Natural killer cell (primary cell): Measurements from ENCODE around the gene ASMTL. TPM values are rescaled to one million over a fixed set of nuclear protein-coding genes. Genes with fewer than 3 reads are reported as not detected.

Experiments
- ATAC-seq, 3 donors: fragments of 150-1000 bp in 2 of 3; fragments of 200-7000 bp in 1 of 3; cut with Tn5 transposase; 1 replicate in 1 of 3; 2 replicates in 2 of 3; pipeline ENCODE4 v1.10.0; 2021; ENCODE audit warnings: mild to moderate bottlenecking in 2 of 3, moderate library complexity in 2 of 3
- DNase-seq, 2 donors: peaks; one replicate each; pipeline versions ENCODE4 v3.0.0 to v3.0.0-alpha.2; 2013 to 2021; ENCODE audit warnings: mixed read lengths in 1 of 2
- H3K27ac ChIP-seq: one replicate; pipeline ENCODE4 v1.5.1; 2013; ENCODE audit warnings: mild to moderate bottlenecking, low read length
- H3K27me3 ChIP-seq: one replicate; pipeline ENCODE4 v1.6.1; 2013; ENCODE audit warnings: low read length; ENCODE audit not compliant: control insufficient read depth, insufficient read depth
- H3K36me3 ChIP-seq: one replicate; pipeline ENCODE4 v1.6.1; 2013; ENCODE audit warnings: low read length; ENCODE audit not compliant: control insufficient read depth, insufficient read depth
- H3K4me1 ChIP-seq: one replicate; pipeline ENCODE4 v1.6.1; 2013; ENCODE audit warnings: low read length; ENCODE audit not compliant: control insufficient read depth, insufficient read depth
- H3K4me3 ChIP-seq: one replicate; pipeline ENCODE4 v1.5.1; 2013; ENCODE audit warnings: low read length
- H3K9me3 ChIP-seq: one replicate; pipeline ENCODE4 v1.6.1; 2013; ENCODE audit warnings: low read length; ENCODE audit not compliant: control insufficient read depth, insufficient read depth
- H3K27ac Mint-ChIP-seq, 2 donors: one replicate each; pipeline ENCODE4 v1.8.0; 2022; ENCODE audit warnings: mild to moderate bottlenecking in 2 of 2, mixed read lengths in 2 of 2, moderate library complexity in 1 of 2
- H3K27me3 Mint-ChIP-seq, 2 donors: one replicate each; pipeline ENCODE4 v1.8.0; 2022; ENCODE audit warnings: low read depth in 2 of 2, mixed read lengths in 2 of 2
- H3K36me3 Mint-ChIP-seq: one replicate; pipeline ENCODE4 v1.8.0; 2022; ENCODE audit warnings: mixed read lengths
- H3K4me1 Mint-ChIP-seq, 2 donors: one replicate each; pipeline ENCODE4 v1.8.0; 2022; ENCODE audit warnings: mixed read lengths in 2 of 2
- H3K4me3 Mint-ChIP-seq: one replicate; pipeline ENCODE4 v1.8.0; 2022; ENCODE audit warnings: mild to moderate bottlenecking, moderate library complexity, mixed read lengths
- H3K9me3 Mint-ChIP-seq, 2 donors: one replicate each; pipeline ENCODE4 v1.8.0; 2022; ENCODE audit warnings: mixed read lengths in 2 of 2
- whole genome bisulfite sequencing: methylation state at CpG from one replicate; pipeline ENCODE4 v1.1.7; 2013; ENCODE audit warnings: missing lambda C conversion rate; ENCODE audit not compliant: insufficient coverage; 5-methylcytosine and 5-hydroxymethylcytosine counted together
- intact Hi-C: fragments of 100-400 bp; cut with micrococcal nuclease; formaldehyde crosslinking; loops from one replicate; pipeline ENCODE4 v1.14.2; 2022
- total RNA-seq, 4 donors: library from RNA; stranded (reverse); fragments of 120-200 nt in 1 of 4; gene quantifications; one replicate each; pipeline versions ENCODE4 v1.2.3 to v1.2.4, GENCODE V29; 2013 to 2022
- TF ChIP-seq, protein P1 (sequence below): fragments of 200-600 bp; IDR thresholded peaks from one replicate; pipeline ENCODE4 v1.8.0; 2022; ENCODE audit warnings: antibody characterized with exemption

Gene ASMTL
- total RNA-seq, 3 donors from 2014 or later (not counting 1 experiment from before 2014, with no cell fraction given), result 58.5 to 80.3 (median 66.1) TPM

DNA sequence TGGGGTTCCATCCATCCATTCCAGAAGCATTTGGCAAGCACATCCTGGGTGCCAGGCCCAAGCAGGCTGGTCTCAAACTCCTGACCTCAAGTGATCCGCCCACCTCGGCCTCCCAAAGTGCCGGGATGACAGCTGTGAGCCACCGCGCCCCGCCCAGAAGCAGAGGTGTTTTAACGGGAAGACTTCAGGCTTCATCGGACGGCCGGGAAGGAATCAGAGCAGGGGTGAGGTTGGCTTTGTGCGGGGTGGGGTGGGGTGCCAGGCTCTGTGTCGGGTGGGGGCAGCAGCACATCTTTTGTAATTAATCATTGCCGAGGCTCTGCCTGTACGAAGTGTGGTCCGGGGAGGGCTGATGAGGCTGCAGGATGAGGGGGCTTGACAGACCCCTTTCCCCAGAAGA, 55.7 kb downstream of the ASMTL start:
- no peak overlapping the region for H3K4me3 ChIP-seq
- DNase-seq, result no peak
- intact Hi-C loops, result no loop called here
- no peaks in the 10 kb centered on the region for H3K27me3 ChIP-seq
- Mint-ChIP-seq H3K36me3 (no peaks in the 10 kb centered on the region), H3K9me3 (no peaks in the 10 kb centered on the region), H3K4me1 (peaks cover 15 to 32% of the 10 kb centered on the region in 2 donors), H3K4me3 (no peak overlapping the region), H3K27me3 (no peaks in the 10 kb centered on the region), H3K27ac (no peak overlapping the region)
- peaks cover 10% of the 10 kb centered on the region for H3K36me3 ChIP-seq
- ATAC-seq, result no peak
- peaks cover 7% of the 10 kb centered on the region for H3K4me1 ChIP-seq
- no peak overlapping the region for H3K27ac ChIP-seq
- TF ChIP-seq, protein P1, sequence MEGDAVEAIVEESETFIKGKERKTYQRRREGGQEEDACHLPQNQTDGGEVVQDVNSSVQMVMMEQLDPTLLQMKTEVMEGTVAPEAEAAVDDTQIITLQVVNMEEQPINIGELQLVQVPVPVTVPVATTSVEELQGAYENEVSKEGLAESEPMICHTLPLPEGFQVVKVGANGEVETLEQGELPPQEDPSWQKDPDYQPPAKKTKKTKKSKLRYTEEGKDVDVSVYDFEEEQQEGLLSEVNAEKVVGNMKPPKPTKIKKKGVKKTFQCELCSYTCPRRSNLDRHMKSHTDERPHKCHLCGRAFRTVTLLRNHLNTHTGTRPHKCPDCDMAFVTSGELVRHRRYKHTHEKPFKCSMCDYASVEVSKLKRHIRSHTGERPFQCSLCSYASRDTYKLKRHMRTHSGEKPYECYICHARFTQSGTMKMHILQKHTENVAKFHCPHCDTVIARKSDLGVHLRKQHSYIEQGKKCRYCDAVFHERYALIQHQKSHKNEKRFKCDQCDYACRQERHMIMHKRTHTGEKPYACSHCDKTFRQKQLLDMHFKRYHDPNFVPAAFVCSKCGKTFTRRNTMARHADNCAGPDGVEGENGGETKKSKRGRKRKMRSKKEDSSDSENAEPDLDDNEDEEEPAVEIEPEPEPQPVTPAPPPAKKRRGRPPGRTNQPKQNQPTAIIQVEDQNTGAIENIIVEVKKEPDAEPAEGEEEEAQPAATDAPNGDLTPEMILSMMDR, result no peak
- 96% methylated on average over 15 of the region's 15 CpGs for WGBS
- H3K9me3 ChIP-seq, result no peaks in the 10 kb centered on the region

DNA sequence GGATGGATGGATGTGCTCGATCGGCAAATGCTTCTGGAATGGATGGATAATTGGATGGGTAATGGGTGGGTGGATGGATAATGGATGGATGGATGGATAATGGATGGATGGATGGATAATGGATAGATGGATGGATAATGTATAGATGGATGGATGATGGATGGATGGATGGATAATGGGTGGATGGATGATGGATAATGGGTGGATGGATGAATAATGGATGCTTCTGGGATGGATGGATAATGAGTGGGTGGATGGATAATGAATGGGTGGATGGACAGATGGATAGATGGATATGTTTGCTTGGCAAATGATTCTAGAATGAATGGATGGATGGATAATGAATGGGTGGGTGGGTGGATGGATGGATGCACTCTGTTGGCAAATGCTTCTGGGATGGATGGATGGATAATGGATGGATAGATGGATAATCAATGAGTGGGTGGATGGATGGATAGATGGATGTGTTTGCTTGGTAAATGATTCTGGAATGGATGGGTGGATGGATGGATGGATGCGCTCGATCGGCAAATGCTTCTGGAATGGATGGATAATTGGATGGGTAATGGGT, 57.0 kb downstream of the ASMTL start:
- ATAC-seq (no peak), DNase-seq (no peak)
- Mint-ChIP-seq H3K4me3 (peak overlapping the region; percentile 29), H3K36me3 (no peaks in the 10 kb centered on the region), H3K9me3 (no peaks in the 10 kb centered on the region), H3K4me1 (peaks cover 15 to 44% of the 10 kb centered on the region in 2 donors), H3K27me3 (no peaks in the 10 kb centered on the region), H3K27ac (peak overlapping the region; percentile 4 to 69)
- Histone ChIP-seq H3K4me3 (no peak overlapping the region), H3K36me3 (peaks cover 1% of the 10 kb centered on the region), H3K9me3 (no peaks in the 10 kb centered on the region), H3K4me1 (peaks cover 14% of the 10 kb centered on the region), H3K27ac (no peak overlapping the region), H3K27me3 (no peaks in the 10 kb centered on the region)
- 97% methylated on average over 5 of the region's 5 CpGs for WGBS
- TF ChIP-seq, protein P1, result no peak
- intact Hi-C loops, result no loop called here

DNA sequence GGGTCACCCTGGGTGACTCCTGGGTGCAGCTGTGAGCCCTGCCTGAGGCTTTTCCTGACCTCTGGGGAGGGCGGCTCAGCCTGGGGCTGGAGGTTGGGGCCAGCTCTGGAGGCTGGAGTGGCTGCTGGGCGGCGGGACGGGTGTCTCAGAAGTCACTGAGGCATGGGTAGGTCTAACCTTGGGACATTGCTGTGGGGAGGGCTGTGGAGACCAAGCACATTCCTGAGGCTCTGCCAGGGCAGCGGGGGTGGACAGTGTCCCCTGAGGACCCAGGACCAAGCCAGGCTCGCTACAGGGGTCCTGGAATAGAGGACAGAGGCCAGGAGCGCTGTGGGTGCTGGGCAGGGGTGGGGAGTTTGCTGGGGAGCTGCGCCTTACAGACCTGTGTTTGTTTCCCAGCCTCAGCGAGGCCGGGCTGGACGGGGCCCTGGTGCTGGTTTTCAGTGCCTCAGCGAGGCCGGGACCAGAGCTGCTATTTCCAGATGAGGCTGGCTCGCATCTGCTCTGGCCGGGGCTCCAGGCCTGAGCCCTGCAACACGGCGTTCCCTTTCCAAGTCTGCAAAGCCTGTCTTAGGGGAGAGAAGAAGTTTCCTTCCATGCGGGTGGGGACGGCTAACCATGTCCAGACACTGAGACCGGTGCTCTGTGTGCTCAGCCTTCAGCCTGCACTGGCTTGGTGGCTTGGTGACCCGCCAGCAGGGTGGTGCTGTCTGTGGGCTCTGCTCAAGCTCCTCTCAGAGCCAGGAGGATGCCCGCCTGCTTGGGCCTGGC, 57.8 kb downstream of the ASMTL start:
- H3K36me3 Mint-ChIP-seq, result no peaks in the 10 kb centered on the region
- TF ChIP-seq, protein P1, result no peak
- ATAC-seq, result no peak
- H3K27ac Mint-ChIP-seq, result peak overlapping the region in 1 of 2 donors; percentile 94
- H3K36me3 ChIP-seq, result peaks cover 7% of the 10 kb centered on the region
- H3K27me3 Mint-ChIP-seq, result no peaks in the 10 kb centered on the region
- peaks cover 22% of the 10 kb centered on the region for H3K4me1 ChIP-seq
- no peaks in the 10 kb centered on the region for H3K9me3 ChIP-seq
- H3K4me1 Mint-ChIP-seq, result peaks cover 15 to 44% of the 10 kb centered on the region in 2 donors
- no peak for DNase-seq
- WGBS, result 96% methylated on average over 22 of the region's 22 CpGs
- no peaks in the 10 kb centered on the region for H3K9me3 Mint-ChIP-seq
- H3K27me3 ChIP-seq, result no peaks in the 10 kb centered on the region
- intact Hi-C loops, result loop anchor here (5.0 kb wide), 2 partner anchors 197 to 262 kb away; partner anchors contain the start of gene AKAP17A
- H3K4me3 Mint-ChIP-seq, result peak overlapping the region; percentile 64
- H3K4me3 ChIP-seq, result no peak overlapping the region
- no peak overlapping the region for H3K27ac ChIP-seq
